NT2/D1 (cell line): ENCODE data around the gene COL6A6.

ENCODE experiments used
- DNase-seq: peaks from one replicate; pipeline ENCODE4 v3.0.0-alpha.2; 2011; ENCODE audit warnings: low read depth, low spot score
- H3K27me3 ChIP-seq: 2 replicates; pipeline ENCODE4 v1.6.0; 2011; ENCODE audit warnings: mild to moderate bottlenecking; ENCODE audit not compliant: insufficient read length, insufficient read depth
- H3K36me3 ChIP-seq: 2 replicates; pipeline ENCODE4 v1.6.1; 2011; ENCODE audit warnings: mild to moderate bottlenecking, low read length, mixed read lengths; ENCODE audit not compliant: insufficient read depth, insufficient read length
- H3K4me1 ChIP-seq: 2 replicates; pipeline ENCODE4 v1.5.1; 2011; ENCODE audit not compliant: insufficient read depth, insufficient read length
- H3K4me3 ChIP-seq: 2 replicates; pipeline ENCODE4 v1.5.1; 2011; ENCODE audit warnings: low read depth; ENCODE audit not compliant: insufficient read length
- H3K9ac ChIP-seq: 2 replicates; pipeline ENCODE4 v1.6.0; 2011; ENCODE audit warnings: low read depth; ENCODE audit not compliant: insufficient read length
- H3K9me3 ChIP-seq: 2 replicates; pipeline ENCODE4 v1.5.1; 2011; ENCODE audit warnings: mild to moderate bottlenecking, low read length; ENCODE audit not compliant: insufficient read depth
- SUZ12 ChIP-seq: IDR thresholded peaks from 2 replicates; pipeline ENCODE4 v1.6.1; 2011; ENCODE audit not compliant: insufficient read length, insufficient read depth; ENCODE audit errors: extremely low read depth
- YY1 ChIP-seq: IDR thresholded peaks from 2 replicates; pipeline ENCODE4 v1.6.1; 2011; ENCODE audit not compliant: insufficient read length, insufficient read depth
- ZNF274 ChIP-seq: IDR thresholded peaks from 2 replicates; pipeline ENCODE4 v1.6.1; 2011; ENCODE audit warnings: mild to moderate bottlenecking, low read depth, low read length

Gene COL6A6

GRCh38 chr3:130516645-130517512 lies at the start of gene COL6A6:
TSS of gene COL6A6 (plus strand) at chr3:130517177. CDS start at chr3:130560365, 43,188 bp downstream.
- Histone ChIP-seq H3K9me3 (no peaks in the 10 kb centered on the region), H3K27me3 (peaks cover 42% of the 10 kb centered on the region), H3K36me3 (no peaks in the 10 kb centered on the region), H3K4me1 (no peaks in the 10 kb centered on the region), H3K9ac (peak within 1 kb of the TSS; percentile 71), H3K4me3 (peak within 1 kb of the TSS; percentile 65)
- TF ChIP-seq SUZ12 (peak; percentile 83), ZNF274 (no peak), YY1 (no peak)
- DNase-seq, result no peak

GRCh38 chr3:130468311-130468710 lies 48.7 kb upstream of the COL6A6 start:
- Histone ChIP-seq H3K36me3 (no peaks in the 10 kb centered on the region), H3K9ac (no peak overlapping the region), H3K4me3 (no peak overlapping the region), H3K4me1 (no peaks in the 10 kb centered on the region), H3K27me3 (no peaks in the 10 kb centered on the region), H3K9me3 (no peaks in the 10 kb centered on the region)
- TF ChIP-seq ZNF274, result no peak
- TF ChIP-seq SUZ12, result no peak
- TF ChIP-seq YY1, result no peak
- no peak for DNase-seq

- no peak for DNase-seq
- Histone ChIP-seq H3K27me3 (no peaks in the 10 kb centered on the region), H3K9ac (no peak overlapping the region), H3K9me3 (no peaks in the 10 kb centered on the region), H3K4me1 (no peaks in the 10 kb centered on the region), H3K4me3 (no peak overlapping the region), H3K36me3 (no peaks in the 10 kb centered on the region)
- TF ChIP-seq SUZ12 (no peak), YY1 (no peak), ZNF274 (no peak)
These were observed 46.9 kb upstream of the COL6A6 start for GRCh38 chr3:130470126-130470525.

- no peaks in the 10 kb centered on the region for H3K9me3 ChIP-seq
- no peaks in the 10 kb centered on the region for H3K4me1 ChIP-seq
- TF ChIP-seq ZNF274, result no peak
- TF ChIP-seq YY1, result no peak
- TF ChIP-seq SUZ12, result no peak
- H3K36me3 ChIP-seq, result no peaks in the 10 kb centered on the region
- no peak overlapping the region for H3K9ac ChIP-seq
- no peaks in the 10 kb centered on the region for H3K27me3 ChIP-seq
- no peak for DNase-seq
- no peak overlapping the region for H3K4me3 ChIP-seq
These were observed 43.6 kb upstream of the COL6A6 start for GRCh38 chr3:130473416-130473815.

- Histone ChIP-seq H3K36me3 (no peaks in the 10 kb centered on the region), H3K4me3 (no peak overlapping the region), H3K27me3 (no peaks in the 10 kb centered on the region), H3K9ac (no peak overlapping the region), H3K4me1 (no peaks in the 10 kb centered on the region), H3K9me3 (no peaks in the 10 kb centered on the region)
- no peak for TF ChIP-seq YY1
- TF ChIP-seq SUZ12, result no peak
- TF ChIP-seq ZNF274, result no peak
- peak; percentile 43 for DNase-seq
These were observed 36.2 kb upstream of the COL6A6 start for GRCh38 chr3:130480736-130481135.

- TF ChIP-seq ZNF274 (no peak), SUZ12 (no peak), YY1 (no peak)
- no peak overlapping the region for H3K4me3 ChIP-seq
- H3K36me3 ChIP-seq, result no peaks in the 10 kb centered on the region
- H3K9me3 ChIP-seq, result no peaks in the 10 kb centered on the region
- no peak for DNase-seq
- H3K4me1 ChIP-seq, result no peaks in the 10 kb centered on the region
- H3K9ac ChIP-seq, result no peak overlapping the region
- H3K27me3 ChIP-seq, result no peaks in the 10 kb centered on the region
These were observed 28.7 kb upstream of the COL6A6 start for GRCh38 chr3:130488288-130488687.

- H3K4me3 ChIP-seq, result no peak overlapping the region
- H3K36me3 ChIP-seq, result no peaks in the 10 kb centered on the region
- no peaks in the 10 kb centered on the region for H3K4me1 ChIP-seq
- TF ChIP-seq YY1 (no peak), ZNF274 (no peak), SUZ12 (no peak)
- H3K9ac ChIP-seq, result no peak overlapping the region
- DNase-seq, result no peak
- no peaks in the 10 kb centered on the region for H3K27me3 ChIP-seq
- no peaks in the 10 kb centered on the region for H3K9me3 ChIP-seq
These were observed 28.1 kb upstream of the COL6A6 start for GRCh38 chr3:130488769-130489450.
